ENCODE measurements around the gene B4GAT1. TPM values are rescaled to one million over a fixed set of nuclear protein-coding genes. Genes with fewer than 3 reads are reported as not detected.

The B4GAT1 gene
- polyA plus RNA-seq, 1 of the 3 experiments (the other 2 are of a cell fraction) = 26.4 TPM

GRCh38 chr11:66363187-66363601, 15.8 kb upstream of the B4GAT1 start:
- CTCF ChIA-PET = interaction anchor here (0.6 to 4.1 kb wide), 20 partner anchors 9 to 1508 kb away, joined by 3 to 27 read pairs (median 5); partner anchors contain the start of genes B4GAT1, BRMS1, RIN1 and SLC29A2
- WGBS (ENCODE audit: low lambda C conversion rate) = 85% methylated on average over 10 of the region's 14 CpGs
- Histone ChIP-seq H3K9ac (no peak overlapping the region), H3K4me1 (ENCODE audit: control insufficient read depth in 1 of 2, insufficient read depth in 2 of 2, low read depth in 1 of 2, low read length in 1 of 2) (peaks cover 0 to 7% of the 10 kb centered on the region in 2 experiments; a peak in 1 of 4 replicates), H3K4me2 (no peak overlapping the region), H3K4me3 (ENCODE audit: low read depth in 2 of 2, low read length in 1 of 2) (no peak overlapping the region), H3K27ac (ENCODE audit: low read depth in 2 of 2, low read length in 1 of 2) (no peak overlapping the region), H3K9me3 (no peaks in the 10 kb centered on the region), H4K20me1 (ENCODE audit: insufficient read depth) (no peaks in the 10 kb centered on the region), H2AFZ (ENCODE audit: low read depth) (no peak overlapping the region), H3K79me2 (ENCODE audit: insufficient read depth) (no peaks in the 10 kb centered on the region), H3F3A (replicated peaks; ENCODE audit: insufficient read depth) (peaks cover 3% of the 10 kb centered on the region), H3K9me2 (no peaks in the 10 kb centered on the region), H3K27me3 (ENCODE audit: insufficient read depth) (no peaks in the 10 kb centered on the region), H3K36me3 (replicated peaks in 1 of 2; ENCODE audit: control insufficient read depth in 1 of 2, insufficient read depth in 2 of 2, low read length in 1 of 2) (no peaks in the 10 kb centered on the region)
- DNase-seq = no peak
- TF ChIP-seq EZH2phosphoT487 (IDR thresholded peaks at IDR 0.05; ENCODE audit: borderline replicate concordance, low read depth) (no peak), FOSL2 (IDR thresholded peaks at IDR 0.05; ENCODE audit: borderline replicate concordance, low read depth) (no peak), SIN3A (IDR thresholded peaks at IDR 0.05; ENCODE audit: borderline replicate concordance, low read depth, low read length) (no peak), TEAD4 (IDR thresholded peaks at IDR 0.05; ENCODE audit: borderline replicate concordance, insufficient read depth) (no peak), PBX3 (IDR thresholded peaks at IDR 0.05) (no peak), RCOR1 (IDR thresholded peaks at IDR 0.05; ENCODE audit: low read length) (no peak), TAF1 (IDR thresholded peaks at IDR 0.05; ENCODE audit: borderline replicate concordance, low read depth, low read length) (no peak), NFIC (IDR thresholded peaks at IDR 0.05; ENCODE audit: borderline replicate concordance) (no peak), RAD21 (IDR thresholded peaks at IDR 0.05; ENCODE audit: low read length) (no peak)
- POLR2A ChIA-PET = interaction anchor here (1.1 kb wide), 1 partner anchor 52 kb away, joined by 3 read pairs; no protein-coding TSS in a partner anchor

GRCh38 chr11:66362481-66363147, 15.2 kb upstream of the B4GAT1 start:
- 79% methylated on average over 8 of the region's 9 CpGs for WGBS (ENCODE audit: low lambda C conversion rate)
- Histone ChIP-seq H4K20me1 (ENCODE audit: insufficient read depth) (no peaks in the 10 kb centered on the region), H3K9me3 (no peaks in the 10 kb centered on the region), H3K27me3 (ENCODE audit: insufficient read depth) (no peaks in the 10 kb centered on the region), H3K79me2 (ENCODE audit: insufficient read depth) (no peaks in the 10 kb centered on the region), H2AFZ (ENCODE audit: low read depth) (no peak overlapping the region), H3F3A (replicated peaks; ENCODE audit: insufficient read depth) (peaks cover 3% of the 10 kb centered on the region), H3K4me3 (ENCODE audit: low read depth in 2 of 2, low read length in 1 of 2) (no peak overlapping the region), H3K4me2 (no peak overlapping the region), H3K9ac (no peak overlapping the region), H3K4me1 (ENCODE audit: control insufficient read depth in 1 of 2, insufficient read depth in 2 of 2, low read depth in 1 of 2, low read length in 1 of 2) (peaks cover 0 to 7% of the 10 kb centered on the region in 2 experiments; a peak in 1 of 4 replicates), H3K36me3 (replicated peaks in 1 of 2; ENCODE audit: control insufficient read depth in 1 of 2, insufficient read depth in 2 of 2, low read length in 1 of 2) (no peaks in the 10 kb centered on the region), H3K27ac (ENCODE audit: low read depth in 2 of 2, low read length in 1 of 2) (no peak overlapping the region), H3K9me2 (no peaks in the 10 kb centered on the region)
- CTCF ChIA-PET = interaction anchor here (1.0 to 4.1 kb wide), 17 partner anchors 9 to 67 kb away, joined by 3 to 27 read pairs (median 5); partner anchors contain the start of genes B4GAT1, RIN1 and SLC29A2
- POLR2A ChIA-PET = interaction anchor here (0.8 to 1.1 kb wide), 2 partner anchors 14 to 51 kb away, joined by 3 read pairs; no protein-coding TSS in a partner anchor
- no peak for TF ChIP-seq SIN3A (IDR thresholded peaks at IDR 0.05; ENCODE audit: borderline replicate concordance, low read depth, low read length)
- TF ChIP-seq RFX5 (IDR thresholded peaks at IDR 0.05; ENCODE audit: low read length) = no peak
- TF ChIP-seq MEF2A (IDR thresholded peaks at IDR 0.05; ENCODE audit: borderline replicate concordance, low read depth) = no peak
- no peak for TF ChIP-seq PBX3 (IDR thresholded peaks at IDR 0.05)
- no peak for TF ChIP-seq POLR2AphosphoS5 (IDR thresholded peaks at IDR 0.05; ENCODE audit: low read depth, low read length)
- no peak for TF ChIP-seq CHD2 (IDR thresholded peaks at IDR 0.05; ENCODE audit: low read length, partially characterized antibody)
- no peak for TF ChIP-seq SMC3 (IDR thresholded peaks at IDR 0.05; ENCODE audit: low read depth, low read length)
- no peak for TF ChIP-seq NFIC (IDR thresholded peaks at IDR 0.05; ENCODE audit: borderline replicate concordance)
- TF ChIP-seq NRF1 (IDR thresholded peaks at IDR 0.05; ENCODE audit: low read depth, low read length) = no peak
- no peak for TF ChIP-seq TEAD4 (IDR thresholded peaks at IDR 0.05; ENCODE audit: borderline replicate concordance, insufficient read depth)
- no peak for TF ChIP-seq GABPA (IDR thresholded peaks at IDR 0.05; ENCODE audit: low read depth)
- TF ChIP-seq FOXM1 (IDR thresholded peaks at IDR 0.05; ENCODE audit: low read depth) = no peak
- TF ChIP-seq TCF12 (IDR thresholded peaks at IDR 0.05) = no peak
- no peak for TF ChIP-seq MAX (IDR thresholded peaks at IDR 0.05; ENCODE audit: low read depth)
- no peak for DNase-seq

All from SK-N-SH (cell line).